ENCODE data around the gene SAE1. TPM values are rescaled to one million over a fixed set of nuclear protein-coding genes. Genes with fewer than 3 reads are reported as not detected.

Gene SAE1
- total RNA-seq, 1 experiment from 2014 or later, result 234 TPM

DNA sequence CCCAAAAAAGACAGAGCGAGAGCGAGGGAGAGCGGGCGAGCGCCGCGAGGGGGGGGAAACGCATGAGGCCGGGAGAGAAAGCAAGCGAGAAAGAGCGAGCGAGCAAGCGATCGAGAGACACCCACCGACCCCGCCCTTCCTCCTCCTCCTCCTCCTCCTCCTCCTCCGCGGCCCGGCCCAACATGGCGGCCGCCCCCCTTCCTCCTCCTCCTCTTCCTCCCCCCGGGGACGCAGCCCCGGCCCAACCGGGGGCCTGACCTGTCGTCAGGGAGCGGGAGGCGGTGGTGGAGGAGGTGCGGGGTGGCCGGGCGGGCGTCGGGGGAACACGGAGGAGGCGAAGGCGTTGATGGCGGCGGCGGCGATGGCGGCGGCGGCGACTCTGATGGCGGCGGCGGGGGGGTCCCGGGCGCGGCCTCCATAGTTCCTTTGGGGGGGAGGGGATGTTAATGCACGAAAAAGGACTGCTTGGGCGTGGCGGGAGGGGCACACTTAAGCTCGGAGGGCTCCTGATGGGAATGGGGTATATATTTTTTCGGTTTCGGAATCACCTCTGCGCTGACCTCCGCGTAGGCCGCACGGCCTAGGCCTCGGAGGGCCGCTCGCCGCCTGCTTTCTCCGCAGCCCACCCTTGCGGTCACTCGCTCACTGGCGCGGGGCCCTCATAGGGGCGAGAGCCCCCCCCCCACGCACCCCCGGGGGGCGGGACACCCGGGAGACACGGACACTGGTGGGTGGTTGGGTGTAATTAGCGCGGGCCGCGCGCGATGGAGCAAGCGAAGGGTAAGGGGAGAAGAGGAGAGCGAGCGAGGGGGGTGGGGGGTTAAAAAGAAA is 18.3 kb upstream of the SAE1 start:
- Histone ChIP-seq H3K27ac (ENCODE audit: insufficient read length, low read depth, low read length) (peak overlapping the region; percentile 88), H4K20me1 (ENCODE audit: control insufficient read depth, insufficient read depth, insufficient read length) (no peaks in the 10 kb centered on the region), H3K4me2 (ENCODE audit: insufficient read depth, insufficient read length, low read length) (peak overlapping the region; percentile 61), H3K23ac (ENCODE audit: insufficient read length, low read depth, low read length) (no peak overlapping the region), H2BK20ac (ENCODE audit: low read depth, low read length, poor library complexity, severe bottlenecking) (peak overlapping the region; percentile 49), H3K18ac (ENCODE audit: insufficient read length, low read depth, low read length) (peak overlapping the region; percentile 99), H3K56ac (ENCODE audit: insufficient read length, low read depth, low read length) (peak overlapping the region; percentile 60), H3K14ac (ENCODE audit: insufficient read depth, low read length) (peak overlapping the region; percentile 98), H2BK120ac (ENCODE audit: low read depth, low read length, poor library complexity, severe bottlenecking) (peak overlapping the region; percentile 93), H4K8ac (replicated peaks; ENCODE audit: insufficient read length, low read depth, low read length) (no peak overlapping the region), H3K9ac (ENCODE audit: extremely low read depth, insufficient read length, low read length) (peak overlapping the region; percentile 92), H3K79me2 (ENCODE audit: insufficient read depth, low read length) (peaks cover 6% of the 10 kb centered on the region; the same call in 1 of the 2 replicates), H2AFZ (ENCODE audit: low read length) (no peak overlapping the region), H2BK15ac (ENCODE audit: low read depth, low read length) (no peak overlapping the region), H2BK12ac (ENCODE audit: insufficient read length, low read depth, low read length) (peak overlapping the region; percentile 66), H2AK5ac (ENCODE audit: insufficient read length, low read length) (no peak overlapping the region), H2BK5ac (ENCODE audit: insufficient read length, low read length) (peak overlapping the region; percentile 98), H3K4me1 (ENCODE audit: insufficient read depth, low read length) (peaks cover 11% of the 10 kb centered on the region), H3K79me1 (ENCODE audit: insufficient read depth, low read depth, low read length, poor library complexity, severe bottlenecking) (no peaks in the 10 kb centered on the region), H4K5ac (ENCODE audit: insufficient read length, low read depth, low read length) (peak overlapping the region; percentile 98), H3K23me2 (ENCODE audit: insufficient read length, low read depth, low read length, poor library complexity, severe bottlenecking) (peaks cover 25% of the 10 kb centered on the region), H3T11ph (ENCODE audit: low read length) (peak overlapping the region; percentile 46), H3K27me3 (ENCODE audit: insufficient read depth, low read length) (no peaks in the 10 kb centered on the region), H3K4ac (ENCODE audit: low read depth, low read length) (peak overlapping the region; percentile 98), H3K9me3 (ENCODE audit: control insufficient read depth, low read depth, low read length) (no peaks in the 10 kb centered on the region), H4K91ac (ENCODE audit: insufficient read length, low read depth, low read length) (peak overlapping the region; percentile 99)
- Mint-ChIP-seq H3K9me3 (no peaks in the 10 kb centered on the region; a peak in 1 of 5 replicates), H3K36me3 (ENCODE audit: insufficient read depth in 1 of 3, low read depth in 3 of 3) (peaks cover 15 to 30% (median 25%) of the 10 kb centered on the region in 3 experiments), H3K4me3 (peak overlapping the region; percentile 91 to 98), H3K4me1 (peaks cover 37 to 43% of the 10 kb centered on the region in 2 experiments), H3K27ac (peak overlapping the region; percentile 99 to 100 (median 100)), H3K27me3 (ENCODE audit: low read depth) (peaks cover 5% of the 10 kb centered on the region; the same call in 1 of the 2 replicates)
- WGBS (ENCODE audit: extremely low coverage, insufficient read length, low lambda C conversion rate), result no CpG with 5 or more reads among the region's 85 CpGs
- DNase-seq, result peak; percentile 82
- TF ChIP-seq, protein P1, sequence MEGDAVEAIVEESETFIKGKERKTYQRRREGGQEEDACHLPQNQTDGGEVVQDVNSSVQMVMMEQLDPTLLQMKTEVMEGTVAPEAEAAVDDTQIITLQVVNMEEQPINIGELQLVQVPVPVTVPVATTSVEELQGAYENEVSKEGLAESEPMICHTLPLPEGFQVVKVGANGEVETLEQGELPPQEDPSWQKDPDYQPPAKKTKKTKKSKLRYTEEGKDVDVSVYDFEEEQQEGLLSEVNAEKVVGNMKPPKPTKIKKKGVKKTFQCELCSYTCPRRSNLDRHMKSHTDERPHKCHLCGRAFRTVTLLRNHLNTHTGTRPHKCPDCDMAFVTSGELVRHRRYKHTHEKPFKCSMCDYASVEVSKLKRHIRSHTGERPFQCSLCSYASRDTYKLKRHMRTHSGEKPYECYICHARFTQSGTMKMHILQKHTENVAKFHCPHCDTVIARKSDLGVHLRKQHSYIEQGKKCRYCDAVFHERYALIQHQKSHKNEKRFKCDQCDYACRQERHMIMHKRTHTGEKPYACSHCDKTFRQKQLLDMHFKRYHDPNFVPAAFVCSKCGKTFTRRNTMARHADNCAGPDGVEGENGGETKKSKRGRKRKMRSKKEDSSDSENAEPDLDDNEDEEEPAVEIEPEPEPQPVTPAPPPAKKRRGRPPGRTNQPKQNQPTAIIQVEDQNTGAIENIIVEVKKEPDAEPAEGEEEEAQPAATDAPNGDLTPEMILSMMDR (conservative IDR thresholded peaks at IDR 0.05), result no peak

Data from H9 (cell line).